Raji (cell line): ENCODE data around the gene GEN1.
A peak's percentile ranks its signal among the peaks of the same experiment; 100 is the strongest.

Experiments used
- POLR2A ChIP-seq: IDR thresholded peaks from 2 replicates; pipeline ENCODE4 v1.6.1; 2011; ENCODE audit warnings: low read depth, low read length, control low read depth; ENCODE audit not compliant: insufficient read depth

The GEN1 gene

DNA sequence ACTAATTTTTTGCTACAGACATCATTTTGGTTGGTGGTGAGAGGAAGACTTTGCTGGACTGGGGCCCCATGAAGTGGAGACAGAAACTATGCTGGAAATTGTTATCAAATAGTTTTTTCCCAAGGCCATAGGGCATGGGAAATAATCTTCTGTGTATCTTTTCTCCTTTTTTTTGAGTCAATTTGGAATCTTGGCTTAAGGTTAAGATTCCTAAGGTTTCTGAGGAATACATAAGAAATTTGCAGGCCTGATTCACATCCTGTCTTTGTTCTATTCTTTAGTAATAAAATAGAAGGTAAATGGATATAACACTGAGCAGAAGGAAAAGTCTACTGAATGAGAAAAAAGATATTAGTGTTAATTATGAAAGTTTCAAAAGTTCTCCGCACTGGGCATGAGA, 16.9 kb upstream of the GEN1 start:
- no peak for TF ChIP-seq POLR2A

DNA sequence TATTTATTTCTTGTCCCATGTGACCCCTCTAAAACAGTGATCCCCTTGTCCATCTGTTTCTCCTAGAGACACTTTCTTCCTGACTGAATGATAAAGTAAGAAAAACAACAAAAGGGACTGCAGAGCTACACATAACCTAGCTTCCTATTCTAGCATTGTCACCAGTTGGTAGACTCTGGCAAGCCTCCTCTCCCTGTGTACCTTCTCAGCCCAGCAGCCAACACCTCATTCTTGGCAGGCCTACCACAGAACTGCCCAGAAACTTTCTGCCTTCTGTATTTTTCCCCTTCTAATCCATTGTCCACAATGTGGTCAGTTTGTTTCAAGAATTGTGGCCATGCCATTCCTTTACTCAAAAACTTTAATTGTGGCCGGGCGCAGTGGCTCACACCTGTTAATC, 13.7 kb upstream of the GEN1 start:
- TF ChIP-seq POLR2A = no peak

DNA sequence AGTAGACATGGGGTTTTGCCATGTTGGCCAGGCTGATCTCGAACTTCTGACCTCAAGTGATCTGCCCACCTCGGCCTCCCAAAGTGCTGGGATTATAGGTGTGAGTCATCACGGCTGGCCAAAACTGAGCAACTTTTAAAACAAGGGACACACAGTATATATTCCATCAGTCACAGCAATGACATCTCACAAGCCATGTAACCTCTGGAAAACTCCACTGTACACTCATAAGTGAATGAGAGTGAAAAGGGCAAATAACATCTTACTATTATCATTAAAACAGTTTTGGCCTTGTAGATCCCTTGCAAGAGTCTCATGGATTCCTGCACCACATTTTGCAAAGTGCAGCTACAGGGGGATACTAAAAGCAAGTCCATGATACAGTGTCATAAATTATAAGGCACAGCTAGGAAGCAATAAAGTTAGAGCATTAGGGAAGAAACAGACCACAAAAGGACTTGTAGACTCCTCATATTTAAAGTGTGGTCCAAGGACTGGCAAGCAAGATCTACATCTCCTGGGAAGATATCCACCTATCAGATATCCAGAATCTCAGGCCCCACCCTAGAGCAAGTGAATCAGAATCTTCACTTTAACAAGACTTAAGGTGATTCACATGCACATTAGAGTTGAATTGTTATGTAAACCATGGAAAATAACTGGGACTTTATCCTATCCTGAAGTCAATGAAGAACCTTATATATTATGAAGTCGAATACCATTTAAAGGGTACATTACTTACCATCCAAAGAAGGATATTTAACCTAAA, 6.1 kb upstream of the GEN1 start:
- TF ChIP-seq POLR2A = no peak

DNA sequence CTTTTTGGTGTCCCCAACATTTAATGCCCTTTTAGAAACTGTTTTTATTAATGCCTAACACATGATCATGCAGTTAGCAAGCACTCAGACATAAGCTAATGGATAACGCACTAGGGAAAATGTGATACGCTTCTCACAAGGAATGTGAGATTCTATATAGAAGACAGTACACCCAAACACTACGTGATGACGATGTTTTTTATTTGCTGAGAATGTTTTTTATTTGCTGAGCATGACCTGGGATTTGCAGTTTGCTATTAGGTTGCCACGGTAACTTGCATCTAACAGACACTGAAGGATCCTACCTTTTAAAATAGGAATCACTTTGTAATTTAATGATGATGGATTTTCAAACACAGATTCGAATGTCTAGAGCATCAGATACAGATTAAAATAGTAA, 5.2 kb upstream of the GEN1 start:
- TF ChIP-seq POLR2A = no peak

DNA sequence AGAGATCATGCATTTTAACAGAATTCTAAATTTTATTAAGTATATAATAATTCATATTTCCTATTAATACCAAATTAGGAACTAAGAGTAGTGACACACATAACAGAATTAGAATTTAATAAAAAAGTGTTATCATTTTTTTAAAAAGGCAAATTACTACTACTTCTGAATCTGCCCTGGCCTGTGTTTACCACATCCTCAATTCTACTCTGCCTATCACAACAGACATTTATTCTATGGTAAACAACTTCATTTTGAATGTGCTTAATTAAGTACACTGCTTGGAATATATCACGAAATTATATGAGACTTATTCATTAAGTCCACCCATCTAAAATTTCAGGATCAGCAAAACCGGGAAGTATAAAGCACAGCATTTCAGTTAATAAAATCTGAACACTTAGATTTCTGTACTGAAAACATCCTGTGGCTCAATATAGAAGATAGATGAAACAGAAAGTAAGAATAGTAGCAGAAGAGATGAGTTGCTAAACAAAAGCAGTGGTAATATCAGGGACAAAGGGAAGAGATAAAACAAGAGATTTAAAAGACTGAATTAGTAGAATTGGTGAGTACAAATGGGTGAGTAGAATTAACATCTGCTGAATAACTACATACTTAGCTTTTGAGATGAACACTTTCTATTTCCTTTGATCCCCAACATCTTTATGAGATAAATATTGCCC, 4.0 kb upstream of the GEN1 start:
- no peak for TF ChIP-seq POLR2A

DNA sequence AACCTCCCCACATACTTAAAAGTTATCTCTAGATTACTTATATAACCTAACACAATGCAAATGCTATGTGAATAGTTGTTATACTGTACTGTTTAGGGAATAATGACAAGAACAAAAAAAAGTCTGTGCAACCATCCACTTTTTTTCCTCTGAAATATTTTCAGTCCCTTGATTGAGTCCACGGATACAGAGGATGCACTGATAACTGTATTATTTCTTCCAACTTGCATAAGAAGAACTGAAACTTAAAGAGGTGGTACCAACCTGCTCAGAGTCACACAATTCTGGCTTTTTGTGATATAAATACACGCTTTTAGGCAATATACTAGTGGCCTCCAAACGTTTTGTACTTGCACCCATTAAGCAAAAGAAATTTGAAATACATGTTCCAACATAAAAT, 1.7 kb upstream of the GEN1 start:
- no peak; the same call in 1 of the 2 replicates for TF ChIP-seq POLR2A

DNA sequence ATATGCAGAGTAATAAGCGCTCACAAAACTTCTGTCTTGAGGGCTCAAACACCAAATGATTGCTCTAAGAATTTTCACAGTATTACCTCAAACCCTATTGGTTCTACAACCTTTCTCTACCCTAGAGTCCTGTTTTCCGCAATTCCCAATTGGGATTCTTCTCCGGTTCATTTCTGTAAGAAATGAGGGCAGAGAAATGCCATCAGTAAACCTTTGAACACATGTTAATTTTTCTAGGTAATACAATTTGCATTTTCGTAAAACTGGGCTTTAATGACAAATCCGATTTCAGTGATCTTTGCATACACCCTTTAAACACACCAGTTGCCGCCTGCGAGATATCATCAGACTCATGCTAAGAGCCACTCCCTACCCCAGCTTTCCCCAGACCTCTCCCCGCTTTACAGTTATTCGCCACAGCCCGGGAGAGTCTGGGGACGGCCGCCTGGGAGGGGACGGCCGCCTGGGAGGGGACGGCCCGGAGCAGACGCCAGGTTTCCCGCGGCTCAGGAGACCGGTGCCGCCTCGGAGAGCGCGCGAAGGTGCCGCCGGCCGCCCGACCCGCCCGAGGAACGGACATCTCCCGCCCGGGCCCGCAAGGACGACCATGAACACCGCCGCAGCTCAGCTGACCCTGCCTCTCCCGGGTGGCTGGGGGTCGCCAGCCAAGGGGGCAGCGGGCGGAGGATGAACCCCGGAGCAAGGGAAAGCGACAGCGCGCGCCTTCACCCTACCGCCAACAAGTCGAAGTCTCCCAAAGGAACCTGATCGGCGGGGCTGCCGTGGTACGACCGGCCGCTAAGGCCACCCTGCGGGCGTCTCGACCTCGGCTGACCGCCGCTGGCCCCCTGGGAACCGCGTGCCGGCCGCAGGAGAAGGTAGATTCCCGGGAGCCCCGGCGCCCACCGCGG, 791 bp upstream of the GEN1 start:
- TF ChIP-seq POLR2A = peak; percentile 69

DNA sequence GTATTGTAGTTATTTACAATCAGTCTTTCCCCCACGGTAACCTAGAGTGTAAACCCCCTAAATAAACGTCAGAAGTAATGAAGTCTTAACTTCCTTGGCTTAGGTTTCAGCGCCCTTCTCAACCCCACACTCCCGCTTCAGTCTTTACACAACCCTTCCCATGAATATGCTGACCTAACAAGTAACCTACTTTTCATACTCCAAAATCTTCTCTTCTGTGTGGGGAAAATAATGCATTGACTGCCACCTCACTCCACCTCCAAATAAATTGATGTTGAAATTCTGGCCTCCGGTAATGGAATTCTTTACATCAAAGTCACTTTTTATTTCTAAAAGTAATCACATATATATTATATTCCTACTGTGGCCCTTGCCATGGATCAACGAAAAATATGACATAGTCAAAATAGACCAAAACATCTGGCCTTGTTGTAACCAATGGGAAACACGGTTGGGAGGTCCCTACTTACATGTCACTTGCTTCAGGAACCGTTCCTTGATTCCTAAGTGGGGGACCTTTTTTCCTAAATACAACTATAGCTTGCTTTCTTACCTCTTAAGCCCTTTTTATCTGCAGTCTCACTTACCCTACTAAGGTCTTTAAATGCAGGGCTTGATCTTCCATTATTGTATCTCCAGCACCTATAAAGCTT, 961 bp downstream of the GEN1 start:
- TF ChIP-seq POLR2A = no peak

DNA sequence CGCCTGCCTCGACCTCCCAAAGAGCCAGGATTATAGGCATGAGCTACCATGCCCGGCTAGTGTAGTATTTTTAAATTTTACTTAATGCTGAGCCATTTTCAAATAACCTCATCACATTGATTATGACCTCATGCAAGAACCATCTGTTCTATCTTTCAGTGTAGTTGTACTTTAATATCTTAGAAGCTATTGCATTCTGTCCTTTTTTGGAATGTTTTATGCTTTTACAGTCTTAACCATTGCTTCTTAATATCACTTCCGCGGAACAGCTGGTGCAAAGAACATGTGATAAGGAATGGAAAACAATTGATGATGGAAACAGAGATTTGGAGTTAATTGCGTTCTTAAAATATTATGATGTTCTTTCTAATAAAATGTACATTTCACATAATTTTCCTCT, 2.7 kb downstream of the GEN1 start:
- TF ChIP-seq POLR2A = no peak

DNA sequence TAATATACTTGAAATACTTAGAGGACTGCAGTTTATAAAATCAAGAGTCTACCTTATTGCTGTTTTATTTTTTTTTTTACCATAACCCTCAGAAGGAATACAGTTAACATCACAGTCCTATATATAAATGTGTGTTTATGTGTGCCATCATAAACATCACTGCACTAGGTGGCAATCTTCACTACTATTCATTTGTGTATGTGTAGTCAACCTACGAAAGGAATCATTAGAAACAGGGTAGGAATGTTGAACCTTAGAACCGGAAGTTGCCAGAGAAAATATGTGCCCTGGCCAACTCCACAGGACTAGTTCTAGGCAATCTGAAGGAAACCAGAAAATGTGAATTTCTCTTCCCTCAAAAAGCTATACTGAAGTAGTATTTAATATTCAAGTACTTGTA, 3.4 kb downstream of the GEN1 start:
- TF ChIP-seq POLR2A = no peak

DNA sequence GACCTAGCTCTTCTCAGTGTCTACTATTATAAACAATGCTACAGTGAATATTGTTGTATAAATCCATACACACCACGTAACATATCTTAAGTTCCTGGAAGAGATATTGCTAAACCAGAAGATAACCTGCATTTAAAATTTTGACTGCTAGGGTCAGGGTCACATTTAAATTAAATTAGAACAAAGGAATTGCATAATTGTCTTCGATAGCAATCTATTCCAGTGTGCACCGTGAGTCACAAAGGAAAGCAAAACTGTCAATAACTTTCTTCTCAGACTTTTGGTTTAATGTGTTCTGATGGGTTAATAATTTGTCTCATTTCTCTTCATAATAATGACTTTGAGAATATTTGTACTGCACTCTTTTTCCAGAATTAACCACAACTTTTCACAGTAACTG, 4.2 kb downstream of the GEN1 start:
- TF ChIP-seq POLR2A = no peak

DNA sequence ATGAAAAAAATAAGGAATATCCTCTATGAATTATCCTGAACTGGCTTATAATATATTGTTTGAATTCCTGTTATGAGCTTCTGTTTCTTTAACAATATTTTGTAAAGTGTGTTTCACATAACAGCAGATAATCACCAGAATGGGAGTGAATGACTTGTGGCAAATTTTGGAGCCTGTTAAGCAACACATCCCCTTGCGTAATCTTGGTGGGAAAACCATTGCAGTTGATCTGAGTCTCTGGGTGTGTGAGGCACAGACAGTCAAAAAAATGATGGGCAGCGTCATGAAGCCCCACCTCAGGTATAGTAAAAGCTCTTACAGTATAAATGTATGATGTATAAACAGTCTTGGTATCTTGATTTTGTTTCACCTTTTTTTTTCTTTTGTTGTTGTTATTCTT, 5.9 kb downstream of the GEN1 start:
- no peak for TF ChIP-seq POLR2A

DNA sequence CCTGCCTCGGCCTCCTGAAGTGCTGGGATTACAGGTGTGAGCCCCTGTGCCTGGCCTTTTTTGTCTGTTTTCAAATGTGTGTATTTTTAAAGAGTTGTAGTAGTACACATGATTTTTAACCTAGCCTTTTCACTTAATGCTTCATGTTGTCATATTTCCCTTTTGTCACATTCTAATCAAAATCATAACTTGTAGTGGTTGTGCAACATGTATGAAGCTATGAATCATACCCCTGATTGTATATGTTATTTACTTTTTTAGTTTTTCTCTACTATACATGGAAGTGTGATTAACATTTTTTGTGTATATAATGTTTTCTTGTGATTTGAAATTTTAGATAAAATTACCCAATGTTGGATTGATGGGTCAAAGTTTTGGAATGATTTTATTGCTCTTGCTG, 8.5 kb downstream of the GEN1 start:
- TF ChIP-seq POLR2A = no peak

DNA sequence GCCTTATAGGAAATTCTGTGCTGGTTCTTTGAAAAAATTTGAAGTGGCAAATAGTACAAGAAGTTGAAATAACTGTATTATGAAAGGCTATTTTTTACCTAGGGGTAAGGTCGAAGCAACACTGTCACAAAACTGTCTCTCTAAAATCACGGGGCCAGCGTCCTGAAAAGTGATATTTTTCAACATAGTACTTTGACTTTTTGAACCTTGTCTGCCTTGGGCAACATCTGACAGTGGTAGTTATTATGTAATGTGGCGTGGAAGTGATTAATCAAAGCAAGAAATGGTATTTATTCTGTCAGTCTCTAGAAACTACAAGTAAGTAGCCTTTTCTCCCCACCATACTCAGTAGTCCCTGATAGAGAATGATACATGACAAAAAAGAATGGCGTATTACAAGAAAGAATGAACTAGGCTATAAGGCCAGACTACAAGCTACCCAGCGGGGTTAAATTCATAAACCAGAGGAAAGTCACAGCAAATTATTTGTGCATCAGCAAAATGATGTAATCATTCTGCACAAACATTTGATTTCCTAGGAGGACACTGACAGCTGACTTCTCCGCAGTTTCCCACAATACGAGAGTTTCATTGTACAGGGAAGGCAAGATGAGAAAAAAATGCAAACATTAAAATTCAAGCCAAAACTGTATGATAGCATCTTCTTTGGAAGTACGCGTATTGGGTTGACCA, 9.8 kb downstream of the GEN1 start:
- no peak for TF ChIP-seq POLR2A

DNA sequence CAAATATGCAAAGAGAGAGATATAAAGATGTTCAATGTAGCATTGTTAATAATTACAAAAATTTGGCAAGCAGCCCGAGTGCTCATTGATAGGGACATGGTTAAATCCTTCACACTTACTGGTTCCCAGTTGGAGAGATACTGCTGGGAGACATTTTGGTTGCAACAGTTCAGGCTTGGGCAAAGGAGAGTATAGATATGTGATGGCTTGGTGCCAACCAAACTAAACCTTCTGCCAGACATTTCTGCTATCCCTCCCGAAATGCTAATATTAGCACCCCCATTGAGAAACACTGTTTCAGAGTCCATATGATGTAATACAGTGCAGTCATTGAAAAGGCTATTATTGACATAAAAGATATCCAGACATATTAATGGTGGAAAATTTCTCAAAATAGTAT, 11.5 kb downstream of the GEN1 start:
- no peak for TF ChIP-seq POLR2A

DNA sequence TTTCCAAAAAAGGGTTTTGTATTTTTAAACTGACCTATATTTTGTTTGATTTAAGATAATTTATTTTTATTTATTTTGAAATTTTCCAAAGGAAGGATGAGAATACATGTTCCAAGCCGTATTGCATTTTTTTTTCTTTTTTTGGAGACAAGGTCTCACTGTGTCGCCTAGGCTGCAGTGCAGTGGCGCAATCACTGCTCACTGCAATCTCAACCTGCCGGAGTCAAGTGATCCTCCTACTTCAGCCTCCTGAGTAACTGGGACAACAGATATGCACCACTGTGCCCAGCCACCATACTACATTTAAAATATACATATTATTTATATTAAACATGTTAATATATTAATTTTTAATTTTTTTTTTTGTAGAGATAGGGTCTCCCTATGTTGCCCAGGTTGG, 15.0 kb downstream of the GEN1 start:
- no peak for TF ChIP-seq POLR2A
